Breast epithelium (tissue), 3 donors: ENCODE results near the gene NUP43.
"Not testable (repeated sequence)": the region's sequence is repeated elsewhere in the genome, so short reads cannot be mapped to it uniquely, and the experiment has no call there.

Experiments
- POLR2AphosphoS5 ChIP-seq, 3 donors: sonication (generic); formaldehyde crosslinking; IDR thresholded peaks; one replicate each; pipeline ENCODE4 v1.6.1; 2017; ENCODE audit warnings: antibody characterized with exemption in 3 of 3
- TF ChIP-seq, protein P1 (sequence below), 3 donors: fragments of 450-650 bp; IDR thresholded peaks; one replicate each; pipeline ENCODE4 v1.5.1; 2016 to 2017; ENCODE audit warnings: antibody characterized with exemption in 3 of 3, mild to moderate bottlenecking in 3 of 3, moderate library complexity in 3 of 3

DNA sequence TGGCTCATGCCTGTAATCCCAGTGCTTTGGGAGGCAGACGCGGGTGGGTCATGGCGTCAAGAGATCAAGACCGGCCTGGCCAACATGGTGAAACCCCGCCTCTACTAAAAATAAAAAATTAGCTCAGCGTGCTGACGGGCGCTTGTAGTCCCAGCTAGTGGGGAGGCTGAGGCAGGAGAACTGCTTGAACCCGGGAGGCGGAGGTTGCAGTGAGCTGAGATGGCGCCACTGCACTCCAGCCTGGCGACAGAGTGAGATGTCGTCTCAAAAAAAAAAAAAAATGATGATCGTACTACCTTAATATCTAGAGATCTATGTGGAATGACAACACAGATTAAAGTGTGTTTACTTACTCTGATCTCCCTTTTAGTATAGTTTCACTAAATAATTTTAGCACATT lies 64.5 kb downstream of the NUP43 start:
- TF ChIP-seq, protein P1, sequence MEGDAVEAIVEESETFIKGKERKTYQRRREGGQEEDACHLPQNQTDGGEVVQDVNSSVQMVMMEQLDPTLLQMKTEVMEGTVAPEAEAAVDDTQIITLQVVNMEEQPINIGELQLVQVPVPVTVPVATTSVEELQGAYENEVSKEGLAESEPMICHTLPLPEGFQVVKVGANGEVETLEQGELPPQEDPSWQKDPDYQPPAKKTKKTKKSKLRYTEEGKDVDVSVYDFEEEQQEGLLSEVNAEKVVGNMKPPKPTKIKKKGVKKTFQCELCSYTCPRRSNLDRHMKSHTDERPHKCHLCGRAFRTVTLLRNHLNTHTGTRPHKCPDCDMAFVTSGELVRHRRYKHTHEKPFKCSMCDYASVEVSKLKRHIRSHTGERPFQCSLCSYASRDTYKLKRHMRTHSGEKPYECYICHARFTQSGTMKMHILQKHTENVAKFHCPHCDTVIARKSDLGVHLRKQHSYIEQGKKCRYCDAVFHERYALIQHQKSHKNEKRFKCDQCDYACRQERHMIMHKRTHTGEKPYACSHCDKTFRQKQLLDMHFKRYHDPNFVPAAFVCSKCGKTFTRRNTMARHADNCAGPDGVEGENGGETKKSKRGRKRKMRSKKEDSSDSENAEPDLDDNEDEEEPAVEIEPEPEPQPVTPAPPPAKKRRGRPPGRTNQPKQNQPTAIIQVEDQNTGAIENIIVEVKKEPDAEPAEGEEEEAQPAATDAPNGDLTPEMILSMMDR (IDR thresholded peaks at IDR 0.05) = not testable (repeated sequence)
- TF ChIP-seq POLR2AphosphoS5 (IDR thresholded peaks at IDR 0.05) = not testable (repeated sequence)
